Testis (tissue), 2 donors: ENCODE data around the gene KLHL26.

ENCODE experiments used
- POLR2A ChIP-seq: fragments of 450-650 bp; IDR thresholded peaks from one replicate; pipeline ENCODE4 v1.6.1; 2017; ENCODE audit warnings: antibody characterized with exemption, mild to moderate bottlenecking, moderate library complexity
- TF ChIP-seq, protein P1 (sequence below), 3 experiments: fragments of 450-650 bp in 2 of 3; fragments of 200-600 bp in 1 of 3; sonication (generic) in 1 of 3; IDR thresholded peaks; one replicate each; pipeline ENCODE4 v1.5.1; 2016 to 2019; ENCODE audit warnings: antibody characterized with exemption in 3 of 3, mild to moderate bottlenecking in 2 of 3, moderate library complexity in 1 of 3

DNA sequence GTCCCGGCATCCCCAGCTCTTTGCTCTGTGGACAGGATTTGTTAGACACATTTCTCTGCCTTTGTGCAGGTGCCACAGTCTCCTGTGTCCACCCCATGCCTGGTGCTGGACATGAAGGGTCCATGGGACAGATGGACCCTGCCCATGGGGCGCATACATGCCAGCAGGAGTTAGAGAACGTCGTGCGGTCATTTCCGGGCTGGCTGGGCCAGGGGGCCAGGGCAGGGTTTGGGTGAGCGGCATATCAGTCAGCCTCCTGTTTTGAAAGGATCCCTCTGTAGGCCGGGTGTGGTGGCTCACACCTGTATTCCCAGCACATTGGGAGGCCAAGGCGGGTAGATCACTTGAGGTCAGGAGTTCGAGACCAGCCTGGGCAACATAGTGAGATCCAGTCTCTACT is 11.0 kb downstream of the KLHL26 start:
- TF ChIP-seq, protein P1, sequence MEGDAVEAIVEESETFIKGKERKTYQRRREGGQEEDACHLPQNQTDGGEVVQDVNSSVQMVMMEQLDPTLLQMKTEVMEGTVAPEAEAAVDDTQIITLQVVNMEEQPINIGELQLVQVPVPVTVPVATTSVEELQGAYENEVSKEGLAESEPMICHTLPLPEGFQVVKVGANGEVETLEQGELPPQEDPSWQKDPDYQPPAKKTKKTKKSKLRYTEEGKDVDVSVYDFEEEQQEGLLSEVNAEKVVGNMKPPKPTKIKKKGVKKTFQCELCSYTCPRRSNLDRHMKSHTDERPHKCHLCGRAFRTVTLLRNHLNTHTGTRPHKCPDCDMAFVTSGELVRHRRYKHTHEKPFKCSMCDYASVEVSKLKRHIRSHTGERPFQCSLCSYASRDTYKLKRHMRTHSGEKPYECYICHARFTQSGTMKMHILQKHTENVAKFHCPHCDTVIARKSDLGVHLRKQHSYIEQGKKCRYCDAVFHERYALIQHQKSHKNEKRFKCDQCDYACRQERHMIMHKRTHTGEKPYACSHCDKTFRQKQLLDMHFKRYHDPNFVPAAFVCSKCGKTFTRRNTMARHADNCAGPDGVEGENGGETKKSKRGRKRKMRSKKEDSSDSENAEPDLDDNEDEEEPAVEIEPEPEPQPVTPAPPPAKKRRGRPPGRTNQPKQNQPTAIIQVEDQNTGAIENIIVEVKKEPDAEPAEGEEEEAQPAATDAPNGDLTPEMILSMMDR (IDR thresholded peaks at IDR 0.05) = no peak
- no peak for TF ChIP-seq POLR2A
